Neural crest cell (in vitro differentiated cells): ENCODE data around the gene HOXA3. TPM values are rescaled to one million over a fixed set of nuclear protein-coding genes. Genes with fewer than 3 reads are reported as not detected.

Experiments used
- DNase-seq: peaks from one replicate; pipeline ENCODE4 v3.0.0; 2021; ENCODE audit warnings: low read depth, mixed read lengths, low spot score
- H3K27ac Mint-ChIP-seq: one replicate; pipeline ENCODE4 v1.8.0; 2021; ENCODE audit warnings: mild to moderate bottlenecking, mixed read lengths; ENCODE audit not compliant: unreplicated experiment
- H3K27me3 Mint-ChIP-seq: 2 replicates; pipeline ENCODE4 v1.8.0; 2021; ENCODE audit warnings: low read depth, mild to moderate bottlenecking, mixed read lengths
- H3K36me3 Mint-ChIP-seq: 2 replicates; pipeline ENCODE4 v1.8.0; 2021; ENCODE audit warnings: low read depth, mild to moderate bottlenecking, mixed read lengths
- H3K4me1 Mint-ChIP-seq: 2 replicates; pipeline ENCODE4 v1.8.0; 2021; ENCODE audit warnings: mixed read lengths
- H3K4me3 Mint-ChIP-seq: one replicate; pipeline ENCODE4 v1.8.0; 2021; ENCODE audit warnings: mild to moderate bottlenecking, mixed read lengths
- H3K9me3 Mint-ChIP-seq: 2 replicates; pipeline ENCODE4 v1.8.0; 2021; ENCODE audit warnings: mixed read lengths
- CTCF ChIP-seq: fragments of 200-600 bp; sonication (generic); conservative IDR thresholded peaks from 2 replicates; pipeline ENCODE4 v1.5.0; 2021; ENCODE audit warnings: antibody characterized with exemption, mild to moderate bottlenecking
- total RNA-seq: library from RNA; stranded (reverse); gene quantifications from 2 replicates; pipeline ENCODE4 v1.2.1, GENCODE V29; 2021

Gene HOXA3
- total RNA-seq, 1 donor from 2014 or later = 10.6 TPM

- Mint-ChIP-seq H3K4me3 (peak overlapping the region; percentile 82), H3K27me3 (peaks cover 100% of the 10 kb centered on the region), H3K36me3 (no peaks in the 10 kb centered on the region), H3K27ac (no peak overlapping the region), H3K9me3 (no peaks in the 10 kb centered on the region), H3K4me1 (peaks cover 22% of the 10 kb centered on the region)
- no peak for DNase-seq
- no peak for TF ChIP-seq CTCF
Observed at GRCh38 chr7:27119412-27119911, 32.9 kb downstream of the HOXA3 start.

- Mint-ChIP-seq H3K9me3 (no peaks in the 10 kb centered on the region), H3K4me3 (peak overlapping the region; percentile 82), H3K4me1 (peaks cover 16% of the 10 kb centered on the region), H3K36me3 (no peaks in the 10 kb centered on the region), H3K27ac (no peak overlapping the region), H3K27me3 (peaks cover 97% of the 10 kb centered on the region)
- DNase-seq = no peak
- TF ChIP-seq CTCF = no peak
Observed at GRCh38 chr7:27118580-27118979, 33.8 kb downstream of the HOXA3 start.

GRCh38 chr7:27117887-27118491 is 34.4 kb downstream of the HOXA3 start:
- H3K36me3 Mint-ChIP-seq = no peaks in the 10 kb centered on the region
- TF ChIP-seq CTCF = no peak
- H3K4me1 Mint-ChIP-seq = peaks cover 16% of the 10 kb centered on the region
- peaks cover 96% of the 10 kb centered on the region for H3K27me3 Mint-ChIP-seq
- no peaks in the 10 kb centered on the region for H3K9me3 Mint-ChIP-seq
- peak overlapping the region; percentile 82 for H3K4me3 Mint-ChIP-seq
- no peak for DNase-seq
- H3K27ac Mint-ChIP-seq = no peak overlapping the region

- peaks cover 96% of the 10 kb centered on the region for H3K27me3 Mint-ChIP-seq
- peak overlapping the region; percentile 87 for H3K4me3 Mint-ChIP-seq
- DNase-seq = no peak
- peaks cover 12% of the 10 kb centered on the region for H3K4me1 Mint-ChIP-seq
- H3K36me3 Mint-ChIP-seq = no peaks in the 10 kb centered on the region
- no peak overlapping the region for H3K27ac Mint-ChIP-seq
- no peaks in the 10 kb centered on the region for H3K9me3 Mint-ChIP-seq
- no peak for TF ChIP-seq CTCF
Observed at GRCh38 chr7:27116962-27117886, 35.2 kb downstream of the HOXA3 start.

- peaks cover 20% of the 10 kb centered on the region for H3K4me1 Mint-ChIP-seq
- no peak for TF ChIP-seq CTCF
- DNase-seq = no peak
- peaks cover 96% of the 10 kb centered on the region for H3K27me3 Mint-ChIP-seq
- no peaks in the 10 kb centered on the region for H3K36me3 Mint-ChIP-seq
- H3K27ac Mint-ChIP-seq = no peak overlapping the region
- no peaks in the 10 kb centered on the region for H3K9me3 Mint-ChIP-seq
- peak overlapping the region; percentile 87 for H3K4me3 Mint-ChIP-seq
Observed at GRCh38 chr7:27116031-27116961, 36.1 kb downstream of the HOXA3 start.
